SK-N-MC (cell line): ENCODE results near the gene SP140L.
"Not testable (repeated sequence)": the region's sequence is repeated elsewhere in the genome, so short reads cannot be mapped to it uniquely, and the experiment has no call there.

Experiments
- EZH2 ChIP-seq: fragments of 200-600 bp; sonication (generic); IDR thresholded peaks from one replicate; pipeline ENCODE4 v1.6.1; 2017; ENCODE audit warnings: antibody characterized with exemption
- POLR2AphosphoS5 ChIP-seq: IDR thresholded peaks from 2 replicates; pipeline ENCODE4 v1.6.1; 2012; ENCODE audit warnings: mild to moderate bottlenecking, low read depth, low read length, borderline replicate concordance

DNA sequence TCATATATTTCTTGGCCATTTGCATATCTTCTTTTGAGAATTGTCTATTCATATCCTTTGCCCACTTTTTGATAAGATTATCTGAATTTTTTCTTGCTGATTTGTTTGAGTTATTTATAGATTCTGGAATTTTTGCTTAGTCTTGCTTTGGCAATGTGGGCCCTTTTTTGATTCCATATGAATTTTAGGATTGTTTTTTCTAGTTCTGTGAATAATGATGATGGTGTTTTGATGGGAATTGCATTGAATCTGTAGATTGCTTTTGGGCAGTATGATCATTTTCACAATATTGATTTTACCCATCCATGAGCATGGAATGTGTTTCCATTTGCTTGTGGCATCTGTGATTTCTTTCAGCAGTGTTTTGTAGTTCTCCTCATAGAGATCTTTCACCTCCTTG is 112.1 kb downstream of the SP140L start:
- TF ChIP-seq EZH2, POLR2AphosphoS5: not testable (repeated sequence)
